NCI-H1694 (cell line): ENCODE measurements around the gene TRHDE.
"Not testable (repeated sequence)": the region's sequence is repeated elsewhere in the genome, so short reads cannot be mapped to it uniquely, and the experiment has no call there.

Source experiments
- DNase-seq: peaks from one replicate; lab custom pipeline; 2025; lab: John Stamatoyannopoulos, UW

The TRHDE gene

DNA sequence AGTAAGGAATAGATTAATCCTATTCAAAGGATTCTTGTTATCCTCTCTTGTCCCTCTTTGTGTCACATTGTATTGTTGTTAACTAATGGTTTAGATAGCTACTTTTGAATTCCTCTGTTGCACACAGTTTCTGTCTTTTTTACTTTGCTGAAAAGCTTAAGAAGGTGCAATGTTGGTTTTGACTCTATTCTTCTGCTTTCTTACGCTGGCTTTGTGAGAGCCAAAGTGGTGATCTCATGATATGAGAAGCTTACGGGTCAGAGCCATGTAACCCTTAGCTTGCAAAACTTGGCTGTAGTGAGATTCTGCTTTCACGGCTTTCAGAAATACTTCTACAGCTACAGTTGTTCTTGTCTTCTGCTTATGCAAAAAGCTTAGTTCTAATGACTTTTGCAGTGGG, 239.7 kb downstream of the TRHDE start:
- DNase-seq = no peak

DNA sequence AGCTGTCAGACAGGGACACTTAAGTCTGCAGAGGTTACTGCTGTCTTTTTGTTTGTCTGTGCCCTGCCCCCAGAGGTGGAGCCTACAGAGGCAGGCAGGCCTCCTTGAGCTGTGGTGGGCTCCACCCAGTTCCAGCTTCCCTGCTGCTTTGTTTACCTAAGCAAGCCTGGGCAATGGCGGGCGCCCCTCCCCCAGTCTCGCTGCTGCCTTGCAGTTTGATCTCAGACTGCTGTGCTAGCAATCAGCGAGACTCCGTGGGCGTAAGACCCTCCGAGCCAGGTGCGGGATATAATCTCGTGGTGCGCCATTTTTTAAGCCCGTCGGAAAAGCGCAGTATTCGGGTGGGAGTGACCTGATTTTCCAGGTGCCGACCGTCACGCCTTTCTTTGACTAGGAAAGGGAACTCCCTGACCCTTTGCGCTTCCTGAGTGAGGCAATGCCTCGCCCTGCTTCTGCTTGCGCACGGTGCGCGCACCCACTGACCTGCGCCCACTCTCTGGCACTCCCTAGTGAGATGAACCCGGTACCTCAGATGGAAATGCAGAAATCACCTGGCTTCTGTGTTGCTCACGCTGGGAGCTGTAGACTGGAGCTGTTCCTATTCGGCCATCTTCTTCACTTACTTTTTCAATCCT, 248.0 kb downstream of the TRHDE start:
- DNase-seq = not testable (repeated sequence)

GRCh38 chr12:72521326-72521725, 249.2 kb downstream of the TRHDE start:
- DNase-seq = no peak

- DNase-seq = no peak
These were observed 250.2 kb downstream of the TRHDE start for GRCh38 chr12:72522411-72522810.

GRCh38 chr12:72523754-72524153, 251.6 kb downstream of the TRHDE start:
- DNase-seq = peak; percentile 8

- DNase-seq = no peak
These were observed 263.2 kb downstream of the TRHDE start for GRCh38 chr12:72535212-72535990.

DNA sequence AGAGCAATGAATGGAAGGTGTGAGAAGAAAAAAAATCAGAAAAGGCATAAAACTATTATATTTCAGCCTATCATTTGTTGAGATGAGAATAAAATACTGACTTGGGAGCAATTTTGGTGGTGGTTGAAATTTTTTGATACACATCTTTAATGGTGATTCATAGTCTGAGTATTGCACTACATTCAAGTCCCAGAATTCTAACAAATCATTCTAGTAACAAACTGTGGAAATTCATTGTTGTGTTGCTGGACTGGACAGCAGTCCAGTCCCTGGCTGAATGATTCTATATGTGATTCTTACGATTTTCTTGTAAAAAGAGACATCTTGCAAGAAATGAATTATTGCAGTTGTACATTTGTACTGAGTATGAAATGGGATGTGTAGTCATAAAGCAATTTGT, 268.6 kb downstream of the TRHDE start:
- no peak for DNase-seq

DNA sequence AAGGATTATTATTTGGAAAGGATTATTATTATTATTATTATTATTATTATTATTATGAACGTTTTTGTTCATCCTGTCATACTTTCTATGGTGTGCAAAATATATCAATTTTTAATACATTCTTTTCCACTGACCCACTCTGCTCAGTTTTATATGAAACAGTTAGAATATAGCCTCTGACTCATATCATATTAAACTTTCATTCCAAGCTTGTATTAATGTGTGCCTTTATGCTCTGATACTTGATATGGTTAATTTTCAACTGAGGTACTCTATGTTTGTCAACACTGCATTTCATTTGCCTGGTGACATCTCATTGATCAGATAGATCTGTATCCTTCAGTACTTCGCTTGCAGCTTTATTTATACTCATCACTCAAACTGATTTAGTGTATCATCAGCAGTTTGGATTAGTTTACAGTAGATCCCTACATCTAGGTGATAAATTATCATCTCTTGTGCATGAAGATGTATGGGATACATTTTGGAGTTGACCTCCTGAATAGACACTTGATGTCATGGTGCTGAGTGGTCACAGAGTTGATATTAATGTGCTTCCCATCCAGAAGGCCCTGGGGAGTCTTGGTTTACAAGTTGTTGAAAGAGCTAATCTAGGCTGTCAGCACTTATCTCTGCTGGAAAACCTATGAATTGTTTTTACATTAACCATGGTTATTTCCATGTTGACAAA, 271.8 kb downstream of the TRHDE start:
- no peak for DNase-seq

- DNase-seq = no peak
These were observed 273.9 kb downstream of the TRHDE start for GRCh38 chr12:72546106-72546505.

GRCh38 chr12:72547573-72547972, 275.4 kb downstream of the TRHDE start:
- DNase-seq = no peak

DNA sequence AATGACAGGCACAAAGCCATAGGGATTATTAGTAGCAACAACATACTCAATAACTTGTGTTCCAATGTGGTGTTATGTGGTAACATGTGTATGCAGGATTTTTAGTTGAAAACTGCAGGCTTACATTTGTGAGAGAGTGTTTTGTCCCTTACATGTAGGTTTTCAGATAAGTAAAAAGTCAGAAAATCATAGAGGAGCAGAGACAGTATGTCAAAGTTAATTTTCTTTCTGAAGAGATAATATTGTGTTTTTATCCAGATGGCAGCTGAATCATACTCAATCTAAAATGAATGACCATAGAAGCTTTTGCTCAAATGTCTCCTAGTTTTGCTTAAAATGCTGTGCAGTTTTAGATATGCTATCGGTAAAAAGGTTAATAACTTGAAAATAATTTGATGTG, 277.0 kb downstream of the TRHDE start:
- no peak for DNase-seq

GRCh38 chr12:72560003-72560769, 288.0 kb downstream of the TRHDE start:
- no peak for DNase-seq

DNA sequence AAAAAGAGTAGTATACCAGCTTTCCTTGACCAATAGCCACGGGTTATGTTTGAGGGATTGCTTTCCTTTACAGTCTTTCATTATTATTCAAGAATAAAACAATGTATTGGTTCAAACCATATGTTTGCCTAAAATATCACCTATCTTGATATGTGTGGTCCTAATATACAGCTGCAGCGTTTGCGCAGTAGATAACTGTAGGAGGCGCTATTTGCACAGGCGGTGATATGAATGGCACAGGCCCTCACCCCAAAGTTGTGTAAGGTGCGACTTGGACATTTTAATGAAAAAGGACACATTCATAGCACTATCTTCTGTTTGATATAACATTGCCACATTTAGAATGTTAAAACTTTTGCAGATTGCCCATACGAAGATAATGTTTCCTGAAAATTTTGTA, 298.4 kb downstream of the TRHDE start:
- peak; percentile 3 for DNase-seq

DNA sequence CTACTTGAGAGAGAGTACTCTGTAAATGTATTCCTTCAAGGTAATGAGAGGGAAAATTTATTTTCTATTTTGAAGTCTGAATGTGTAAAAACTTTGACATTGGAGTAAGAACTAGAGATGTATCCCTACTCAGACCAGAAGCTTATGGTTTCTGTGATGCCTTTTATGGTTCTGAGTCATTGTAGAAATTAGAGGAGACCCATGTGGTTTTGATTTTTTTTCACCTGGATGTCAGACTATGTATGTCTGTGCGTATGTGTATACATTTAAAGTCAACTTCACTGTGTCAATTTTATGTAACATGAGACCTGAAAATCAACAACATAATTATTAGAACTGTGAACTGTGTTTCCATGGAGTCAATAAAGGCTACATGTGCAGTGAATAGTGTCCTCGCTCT, 302.0 kb downstream of the TRHDE start:
- no peak for DNase-seq

DNA sequence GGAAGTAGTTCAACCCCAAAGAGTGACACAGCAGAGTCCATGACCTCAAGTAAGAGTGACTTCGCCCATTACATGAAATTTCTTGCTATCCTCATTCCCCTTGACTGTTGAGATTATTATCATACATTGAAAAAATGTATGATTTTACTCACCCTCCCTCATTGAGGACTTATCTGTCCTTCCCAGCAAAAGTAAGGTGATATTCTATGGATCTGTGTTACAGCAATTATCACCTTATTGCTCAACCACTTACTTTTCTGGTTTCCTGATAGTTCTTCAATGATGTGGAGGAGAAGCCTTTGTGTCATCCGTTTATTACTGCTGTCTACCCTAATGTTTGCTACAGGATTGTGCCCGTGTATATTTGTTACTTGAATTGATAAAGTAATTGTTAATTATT, 306.2 kb downstream of the TRHDE start:
- no peak for DNase-seq

DNA sequence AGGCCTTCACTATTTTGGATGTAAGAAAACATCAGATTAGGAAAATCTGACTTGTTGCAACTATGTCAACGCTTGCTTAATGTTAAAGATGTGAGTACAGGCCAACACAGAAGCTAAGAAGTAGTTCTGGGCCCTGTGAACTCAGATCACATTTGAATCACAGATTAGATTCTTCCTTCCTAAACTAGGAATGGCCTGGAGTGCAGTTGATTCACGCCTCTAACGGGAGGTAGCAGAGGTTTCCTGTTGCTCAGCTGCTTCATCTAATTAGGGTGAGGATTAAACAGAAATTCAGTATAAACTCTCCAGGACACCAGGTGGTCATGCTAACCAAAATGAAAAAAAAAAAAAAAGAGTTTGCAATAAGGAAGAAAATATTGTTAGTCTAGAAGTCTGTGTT, 314.3 kb downstream of the TRHDE start:
- DNase-seq = no peak

DNA sequence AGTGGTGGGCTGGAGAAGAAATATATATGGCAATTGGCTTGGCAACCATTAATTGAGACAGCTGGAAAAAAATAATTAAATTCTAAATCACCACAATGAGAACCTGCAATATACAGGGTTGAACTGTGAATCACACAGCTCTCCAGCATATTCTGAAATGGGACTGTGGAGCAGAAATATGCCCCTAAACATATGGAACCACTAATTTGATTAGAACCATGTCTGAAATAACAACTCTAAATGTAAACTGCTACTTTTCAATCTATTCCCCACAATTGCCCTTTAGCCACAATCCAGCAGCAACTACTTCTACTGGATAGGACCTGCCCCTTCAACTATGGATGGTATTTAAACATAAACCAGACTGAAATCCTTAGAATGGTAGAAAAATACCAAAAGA, 330.4 kb downstream of the TRHDE start:
- no peak for DNase-seq

DNA sequence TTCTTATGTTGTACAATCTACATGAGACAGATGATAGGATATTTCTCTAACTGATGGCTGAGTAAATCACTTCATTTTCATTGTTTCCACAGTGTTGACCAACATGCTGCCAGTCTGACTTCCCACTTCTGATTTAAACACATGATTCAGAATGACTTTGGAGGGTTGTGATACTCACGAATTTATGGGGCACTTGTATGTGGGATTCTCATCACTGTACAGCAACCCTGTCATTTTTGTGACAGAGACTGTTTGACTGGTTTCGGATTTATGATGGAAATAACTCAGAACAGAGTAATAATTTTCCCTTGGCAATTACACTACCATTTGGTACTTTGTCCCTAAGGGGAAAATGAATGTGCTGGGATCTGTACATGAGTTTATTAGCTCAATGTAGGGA, 333.8 kb downstream of the TRHDE start:
- no peak for DNase-seq

DNA sequence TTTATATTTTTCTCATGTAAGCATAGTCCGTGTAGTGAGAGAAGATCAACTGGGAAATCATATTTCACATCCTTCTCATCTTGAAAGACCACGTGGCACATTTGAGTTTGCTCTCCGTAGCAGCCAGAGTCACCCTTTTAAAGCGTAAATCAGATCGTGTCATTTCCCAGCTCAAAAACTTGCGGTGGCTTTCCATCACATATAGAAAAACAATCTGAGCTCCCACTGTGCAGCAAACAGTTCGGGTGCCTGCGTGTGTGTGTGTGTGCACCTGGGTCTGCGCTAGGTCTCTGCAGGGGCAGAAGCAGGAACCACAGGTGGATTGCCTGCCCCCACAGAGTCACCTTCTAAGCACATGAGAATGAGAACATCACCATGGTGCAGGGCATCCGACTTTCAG, 338.2 kb downstream of the TRHDE start:
- no peak for DNase-seq

DNA sequence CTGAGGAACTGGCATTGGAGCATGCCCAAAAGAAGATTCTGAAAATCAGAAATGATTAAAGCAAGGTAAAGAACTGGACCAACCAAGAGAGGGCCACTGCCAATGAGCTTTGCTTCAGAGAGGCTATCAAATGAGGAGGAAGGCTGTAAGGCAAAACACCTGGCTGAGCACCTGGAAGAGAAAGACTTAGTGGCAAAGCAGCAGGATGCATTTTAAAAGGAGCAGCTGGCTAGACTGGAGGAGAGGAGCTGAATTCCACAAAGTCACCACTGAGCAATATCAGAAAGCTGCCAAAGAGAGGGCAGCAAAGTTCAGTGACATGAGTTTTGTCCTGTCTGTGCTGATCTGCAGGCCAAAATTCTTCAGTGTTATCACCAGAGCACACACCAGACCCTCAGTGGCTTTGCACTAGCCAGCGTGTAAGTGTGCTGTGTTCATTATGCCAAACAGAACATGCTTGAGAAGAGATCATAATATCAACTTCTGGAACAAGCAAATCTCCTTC, 338.7 kb downstream of the TRHDE start:
- no peak for DNase-seq

- DNase-seq = no peak
These were observed 340.0 kb downstream of the TRHDE start for GRCh38 chr12:72612171-72612570.

DNA sequence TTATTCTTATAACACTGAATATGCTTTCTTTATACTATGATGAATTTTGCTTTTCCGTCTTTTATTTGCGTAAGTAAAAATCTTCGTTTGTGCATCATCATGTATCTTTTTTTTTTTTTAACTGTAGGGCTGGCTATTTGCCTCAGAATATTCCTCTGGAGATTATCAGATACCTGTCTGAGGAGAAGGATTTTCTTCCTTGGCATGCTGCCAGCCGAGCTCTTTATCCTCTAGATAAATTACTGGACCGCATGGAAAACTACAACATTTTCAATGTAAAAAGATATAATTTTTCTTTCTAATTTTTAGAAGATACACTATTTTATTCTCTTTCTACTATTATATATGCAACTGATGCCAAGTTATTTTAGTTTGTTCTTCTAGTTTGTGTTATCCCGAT, 346.6 kb downstream of the TRHDE start:
- DNase-seq = no peak
